Neutrophil (primary cell): Measurements from ENCODE around the gene KATNBL1.

Experiments used
- H3K27ac ChIP-seq: fragments of 200-600 bp; sonication (generic); 2 replicates; pipeline ENCODE4 v1.5.1; 2016; ENCODE audit warnings: mild to moderate bottlenecking, moderate library complexity
- H3K27me3 ChIP-seq: fragments of 200-600 bp; sonication (generic); 2 replicates; pipeline ENCODE4 v1.6.0; 2016; ENCODE audit warnings: mild to moderate bottlenecking
- H3K36me3 ChIP-seq: fragments of 200-600 bp; sonication (generic); 2 replicates; pipeline ENCODE4 v1.5.1; 2017
- H3K4me1 ChIP-seq, 2 experiments: fragments of 200-600 bp in 1 of 2; sonication (generic) in 1 of 2; 1 replicate in 1 of 2; 2 replicates in 1 of 2; pipeline versions ENCODE4 v1.5.1 to v1.6.1; 2013 to 2016; ENCODE audit warnings: low read depth in 1 of 2, low read length in 1 of 2, mild to moderate bottlenecking in 1 of 2, moderate library complexity in 1 of 2; ENCODE audit not compliant: control insufficient read depth in 1 of 2, insufficient read depth in 1 of 2
- H3K4me3 ChIP-seq, 2 experiments: fragments of 200-600 bp in 1 of 2; sonication (generic) in 1 of 2; 1 replicate in 1 of 2; 2 replicates in 1 of 2; pipeline ENCODE4 v1.5.1; 2013 to 2016; ENCODE audit warnings: low read depth in 1 of 2, low read length in 1 of 2, mild to moderate bottlenecking in 1 of 2, moderate library complexity in 1 of 2
- H3K9me3 ChIP-seq: fragments of 200-600 bp; sonication (generic); 2 replicates; pipeline ENCODE4 v1.5.1; 2016
- CTCF ChIP-seq: fragments of 200-600 bp; sonication (generic); IDR thresholded peaks from 2 replicates; pipeline ENCODE4 v1.5.1; 2016; ENCODE audit warnings: antibody characterized with exemption

The KATNBL1 gene

GRCh38 chr15:34209421-34210282 lies at the start of gene KATNBL1:
Gene KATNBL1, minus strand, starts transcription at chr15:34210096. Its CDS starts 46,420 bp downstream, at chr15:34163676.
- Histone ChIP-seq H3K27me3 (no peaks in the 10 kb centered on the region), H3K4me1 (peaks cover 12 to 13% of the 10 kb centered on the region in 2 experiments), H3K36me3 (no peaks in the 10 kb centered on the region), H3K9me3 (no peaks in the 10 kb centered on the region), H3K4me3 (peak within 1 kb of the TSS; percentile 77 to 84), H3K27ac (peak within 1 kb of the TSS; percentile 85)
- TF ChIP-seq CTCF = peak; percentile 90

- H3K27ac ChIP-seq = peak overlapping the region; percentile 21
- H3K9me3 ChIP-seq = no peaks in the 10 kb centered on the region
- no peaks in the 10 kb centered on the region for H3K4me1 ChIP-seq
- H3K4me3 ChIP-seq = no peak overlapping the region
- TF ChIP-seq CTCF = no peak
- peaks cover 71% of the 10 kb centered on the region for H3K36me3 ChIP-seq
- no peaks in the 10 kb centered on the region for H3K27me3 ChIP-seq
Measured at GRCh38 chr15:34259566-34259965, 49.7 kb upstream of the KATNBL1 start.

GRCh38 chr15:34258151-34258550 lies 48.3 kb upstream of the KATNBL1 start:
- Histone ChIP-seq H3K4me3 (no peak overlapping the region), H3K4me1 (no peaks in the 10 kb centered on the region), H3K36me3 (peaks cover 86% of the 10 kb centered on the region), H3K27me3 (no peaks in the 10 kb centered on the region), H3K9me3 (no peaks in the 10 kb centered on the region), H3K27ac (no peak overlapping the region)
- TF ChIP-seq CTCF = no peak

GRCh38 chr15:34252545-34252944 lies 42.6 kb upstream of the KATNBL1 start:
- TF ChIP-seq CTCF = no peak
- Histone ChIP-seq H3K4me3 (no peak overlapping the region), H3K27me3 (no peaks in the 10 kb centered on the region), H3K4me1 (peaks cover 4 to 6% of the 10 kb centered on the region in 2 experiments), H3K27ac (peak overlapping the region; percentile 62), H3K36me3 (peaks cover 100% of the 10 kb centered on the region), H3K9me3 (no peaks in the 10 kb centered on the region)

- no peak for TF ChIP-seq CTCF
- Histone ChIP-seq H3K4me3 (no peak overlapping the region), H3K36me3 (peaks cover 100% of the 10 kb centered on the region), H3K27ac (no peak overlapping the region), H3K4me1 (peaks cover 4 to 6% of the 10 kb centered on the region in 2 experiments), H3K9me3 (no peaks in the 10 kb centered on the region), H3K27me3 (no peaks in the 10 kb centered on the region)
Measured at GRCh38 chr15:34248190-34248589, 38.3 kb upstream of the KATNBL1 start.
